ENCODE data around the gene IL32. TPM values are rescaled to one million over a fixed set of nuclear protein-coding genes. Genes with fewer than 3 reads are reported as not detected.

The IL32 gene, protein sequence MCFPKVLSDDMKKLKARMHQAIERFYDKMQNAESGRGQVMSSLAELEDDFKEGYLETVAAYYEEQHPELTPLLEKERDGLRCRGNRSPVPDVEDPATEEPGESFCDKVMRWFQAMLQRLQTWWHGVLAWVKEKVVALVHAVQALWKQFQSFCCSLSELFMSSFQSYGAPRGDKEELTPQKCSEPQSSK
- polyA plus RNA-seq (2013, experiment 1 of 2; ENCODE audit: insufficient read length), result 22.8 TPM
- polyA plus RNA-seq (2013, experiment 2 of 2; ENCODE audit: insufficient read length), result 25.4 TPM

DNA sequence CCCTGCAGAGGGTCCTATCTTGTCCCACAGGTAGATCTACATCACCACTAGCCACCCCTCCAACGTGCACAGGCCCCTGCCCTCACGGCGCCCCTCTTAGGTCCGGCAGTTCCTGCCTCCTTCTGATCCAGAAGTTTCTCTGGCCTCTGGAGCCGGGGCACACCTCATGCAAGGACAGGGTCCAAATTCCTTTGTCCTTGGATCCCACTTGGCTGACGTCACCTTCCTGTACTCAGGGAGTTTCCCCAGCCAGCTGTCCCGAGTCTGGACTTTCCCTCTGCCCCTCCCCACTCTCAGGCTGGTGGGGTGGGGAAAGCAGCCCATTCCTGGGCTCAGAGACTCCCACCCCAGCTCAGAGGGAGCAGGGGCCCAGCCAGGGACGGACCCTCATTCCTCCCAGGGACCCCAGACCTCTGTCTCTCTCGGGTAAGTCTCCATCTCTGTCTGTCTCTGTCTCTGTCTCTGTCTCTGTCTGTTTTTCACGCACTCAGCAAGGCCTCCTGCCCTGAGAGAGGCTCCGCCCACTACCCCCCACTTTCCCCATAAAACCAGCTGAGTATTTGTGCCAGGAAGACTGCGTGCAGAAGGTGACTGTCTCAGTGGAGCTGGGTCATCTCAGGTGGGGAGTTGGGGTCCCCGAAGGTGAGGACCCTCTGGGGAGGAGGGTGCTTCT lies at the start of gene IL32:
Gene IL32 (plus strand): TSS at position 572 of the 673 bp plus-strand sequence. CDS start 172 bp downstream, outside the sequence.
- peak; percentile 78 for DNase-seq

DNA sequence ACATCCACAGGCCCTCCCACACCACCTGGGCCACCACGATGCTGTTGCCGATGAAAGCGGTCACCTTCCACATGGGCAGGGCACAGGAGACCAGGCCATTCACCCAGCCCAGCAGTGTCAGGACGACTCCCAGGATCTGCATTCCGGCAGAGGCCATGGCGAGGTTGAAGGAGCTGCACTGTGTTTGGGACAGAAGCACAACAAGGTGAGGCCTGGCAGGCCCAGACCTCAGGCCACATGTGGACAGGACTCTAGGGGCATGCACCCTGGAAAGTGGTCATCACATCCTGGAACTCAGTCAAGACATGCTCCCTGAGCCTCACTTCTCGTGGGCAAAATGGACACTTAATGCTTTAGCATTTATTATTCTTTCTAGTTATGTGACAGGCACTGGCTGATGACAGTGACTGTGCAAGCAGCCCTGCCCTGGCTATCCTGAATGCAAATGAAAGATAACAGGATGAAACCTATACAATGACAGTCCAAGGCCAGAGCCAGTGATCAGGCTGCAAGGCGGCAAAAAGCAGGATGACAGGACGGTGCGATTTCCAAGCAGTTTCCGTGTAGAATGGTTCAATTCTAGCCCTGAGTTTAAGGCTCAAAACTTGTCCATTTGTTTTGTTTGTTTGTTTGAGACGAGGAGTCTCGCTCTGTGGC lies 49.4 kb upstream of the IL32 start:
- DNase-seq, result no peak

DNA sequence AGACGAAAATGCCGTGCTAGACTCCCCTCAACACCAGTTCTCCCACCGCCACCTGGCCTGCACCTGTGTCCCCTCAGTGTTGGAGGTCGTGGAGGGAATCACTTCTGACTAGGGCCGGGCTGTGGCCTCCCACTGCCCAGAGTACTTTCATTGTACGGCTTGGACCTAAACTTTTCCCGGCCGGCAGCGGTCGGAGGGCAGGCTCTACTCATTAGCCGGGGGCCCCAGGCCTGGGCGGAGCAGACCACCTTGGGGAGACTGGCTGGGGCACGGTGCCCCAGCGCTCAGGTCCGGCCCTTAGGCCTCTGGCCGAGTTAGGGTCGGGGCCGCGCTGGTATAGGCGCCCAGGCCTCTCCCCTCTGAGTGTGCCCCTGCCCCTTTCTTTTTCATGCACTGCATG lies 48.1 kb upstream of the IL32 start:
- DNase-seq, result no peak

DNA sequence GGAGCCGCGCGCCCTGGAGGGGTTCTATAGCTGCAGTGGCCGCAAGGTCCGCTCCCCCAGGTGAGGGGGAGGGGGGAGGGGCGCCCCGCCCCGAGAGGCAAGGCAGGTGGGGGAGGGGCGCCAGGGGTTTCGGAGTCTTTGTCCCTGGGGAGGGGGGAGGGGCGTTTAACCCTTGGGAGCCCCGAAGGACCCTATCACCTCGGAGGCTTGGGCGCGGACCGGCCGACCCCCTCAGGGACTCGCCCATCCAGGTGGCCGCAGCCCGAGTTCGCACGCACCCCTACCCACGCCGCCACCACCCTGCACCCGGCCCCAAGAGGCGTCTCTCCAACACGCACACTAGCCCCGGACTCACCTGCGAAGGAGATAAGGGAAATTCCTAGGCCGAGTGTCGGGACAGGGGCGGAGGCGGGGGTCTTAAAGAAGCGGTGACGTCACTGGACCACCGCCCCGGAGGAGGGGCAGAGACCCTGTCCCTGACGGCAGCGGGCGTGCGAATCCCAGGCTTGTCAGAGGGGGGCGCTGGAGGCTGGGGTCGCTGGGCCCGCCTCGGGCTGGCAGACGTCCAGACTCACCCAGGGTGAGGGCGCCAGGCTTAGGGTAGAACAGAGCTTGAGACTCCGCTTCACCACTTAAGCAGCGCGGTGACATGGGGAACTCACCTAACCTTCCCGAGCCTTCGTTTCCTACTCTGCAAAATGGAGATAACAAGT lies 47.5 kb upstream of the IL32 start, which contains the start of gene CLDN6:
Gene CLDN6 (minus strand): TSS at position 390 of the 713 bp plus-strand sequence. CDS start 2,162 bp downstream, outside the sequence.
- DNase-seq, result no peak

DNA sequence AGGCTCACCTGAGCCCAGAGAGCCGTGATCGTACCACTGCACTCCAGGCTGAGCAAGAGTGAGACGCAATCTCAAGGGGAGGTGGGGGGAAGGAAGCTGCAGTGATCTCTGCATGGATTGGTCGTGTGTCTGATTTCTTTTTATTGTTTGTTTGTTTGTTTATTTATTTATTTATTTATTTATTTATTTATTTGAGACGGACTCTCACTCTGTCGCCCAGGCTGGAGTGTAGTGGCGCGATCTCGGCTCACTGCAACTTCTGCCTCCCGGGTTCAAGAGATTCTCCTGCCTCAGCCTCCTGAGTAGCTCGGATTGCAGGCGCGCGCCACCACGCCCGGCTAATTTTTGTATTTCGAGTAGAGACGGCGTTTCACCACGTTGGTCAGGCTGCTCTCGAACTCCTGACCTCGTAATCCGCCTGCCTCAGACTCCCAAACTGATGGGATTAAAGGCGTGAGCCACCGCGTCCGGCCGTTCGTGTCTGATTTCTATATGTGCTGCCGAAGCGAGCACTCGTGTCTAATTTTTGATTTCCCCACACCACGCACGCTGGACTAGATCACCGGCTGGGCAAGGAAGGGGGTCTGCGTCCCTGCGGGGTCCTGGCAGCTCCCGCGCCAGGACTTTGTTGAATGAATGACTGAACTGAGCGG lies 45.7 kb upstream of the IL32 start:
- DNase-seq, result no peak

DNA sequence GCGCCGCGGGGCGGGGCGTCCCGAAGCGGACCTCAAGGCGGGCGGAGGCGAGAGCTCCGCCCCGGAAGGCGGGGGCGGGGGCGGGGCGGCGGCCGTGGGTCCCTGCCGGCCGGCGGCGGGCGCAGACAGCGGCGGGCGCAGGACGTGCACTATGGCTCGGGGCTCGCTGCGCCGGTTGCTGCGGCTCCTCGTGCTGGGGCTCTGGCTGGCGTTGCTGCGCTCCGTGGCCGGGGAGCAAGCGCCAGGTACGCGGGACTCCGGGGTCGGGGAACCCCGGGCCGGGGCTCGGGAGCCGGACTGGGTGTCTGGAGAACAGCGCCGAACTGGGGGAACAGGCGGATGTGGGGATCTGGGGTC lies 45.2 kb upstream of the IL32 start, which contains the start of gene TNFRSF12A:
Gene TNFRSF12A (plus strand): TSS at position 122 of the 357 bp plus-strand sequence. CDS start 30 bp downstream, at position 152.
- DNase-seq, result peak; percentile 86

DNA sequence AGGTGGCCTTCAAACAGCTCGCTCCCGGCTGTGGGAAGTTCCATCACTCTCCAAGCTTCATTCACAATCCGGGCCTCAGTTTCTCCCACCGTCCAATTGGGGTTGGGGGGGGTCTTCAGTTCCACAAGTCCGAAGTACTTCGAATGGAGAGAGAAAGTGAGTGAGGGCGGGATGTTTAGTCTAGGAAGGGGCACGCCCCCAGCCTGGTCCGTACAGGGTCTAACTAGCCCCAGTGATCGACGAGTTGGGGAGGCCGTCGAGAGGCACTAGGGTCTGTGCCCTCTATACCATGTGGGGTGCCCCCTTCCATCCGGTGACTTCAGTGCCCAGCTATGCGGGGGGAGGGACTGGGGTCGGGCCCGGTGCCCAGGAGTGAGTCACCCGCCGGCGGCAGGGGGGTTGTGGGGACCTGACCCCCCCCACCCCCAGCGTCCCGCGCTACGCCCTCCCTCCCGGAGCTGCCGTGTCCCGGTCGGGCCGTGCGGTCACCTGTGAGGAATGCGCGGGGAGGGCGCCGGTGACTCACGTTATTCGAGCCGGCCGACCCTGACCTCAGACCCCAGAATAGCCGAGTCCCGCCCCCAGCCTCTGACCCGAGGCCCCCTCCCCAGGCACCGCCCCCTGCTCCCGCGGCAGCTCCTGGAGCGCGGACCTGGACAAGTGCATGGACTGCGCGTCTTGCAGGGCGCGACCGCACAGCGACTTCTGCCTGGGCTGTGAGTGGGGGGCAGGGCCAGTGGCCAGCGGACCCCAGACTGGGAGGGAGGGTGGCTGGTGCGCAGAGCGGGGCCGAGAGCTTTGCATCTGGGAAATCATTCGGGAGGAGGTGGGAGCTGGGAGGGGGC lies 44.6 kb upstream of the IL32 start:
- DNase-seq, result peak; percentile 93

DNA sequence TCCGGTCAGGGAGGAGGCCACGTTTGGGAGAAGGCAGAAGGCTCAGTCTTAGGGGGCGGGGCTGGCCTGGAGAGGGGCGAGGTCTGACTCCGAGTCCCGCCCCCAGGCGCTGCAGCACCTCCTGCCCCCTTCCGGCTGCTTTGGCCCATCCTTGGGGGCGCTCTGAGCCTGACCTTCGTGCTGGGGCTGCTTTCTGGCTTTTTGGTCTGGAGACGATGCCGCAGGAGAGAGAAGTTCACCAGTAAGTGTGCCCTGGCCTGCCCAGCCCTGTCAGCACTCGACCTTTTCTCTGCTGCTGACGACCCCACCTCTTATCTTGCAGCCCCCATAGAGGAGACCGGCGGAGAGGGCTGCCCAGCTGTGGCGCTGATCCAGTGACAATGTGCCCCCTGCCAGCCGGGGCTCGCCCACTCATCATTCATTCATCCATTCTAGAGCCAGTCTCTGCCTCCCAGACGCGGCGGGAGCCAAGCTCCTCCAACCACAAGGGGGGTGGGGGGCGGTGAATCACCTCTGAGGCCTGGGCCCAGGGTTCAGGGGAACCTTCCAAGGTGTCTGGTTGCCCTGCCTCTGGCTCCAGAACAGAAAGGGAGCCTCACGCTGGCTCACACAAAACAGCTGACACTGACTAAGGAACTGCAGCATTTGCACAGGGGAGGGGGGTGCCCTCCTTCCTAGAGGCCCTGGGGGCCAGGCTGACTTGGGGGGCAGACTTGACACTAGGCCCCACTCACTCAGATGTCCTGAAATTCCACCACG lies 43.8 kb upstream of the IL32 start:
- DNase-seq, result peak; percentile 98

DNA sequence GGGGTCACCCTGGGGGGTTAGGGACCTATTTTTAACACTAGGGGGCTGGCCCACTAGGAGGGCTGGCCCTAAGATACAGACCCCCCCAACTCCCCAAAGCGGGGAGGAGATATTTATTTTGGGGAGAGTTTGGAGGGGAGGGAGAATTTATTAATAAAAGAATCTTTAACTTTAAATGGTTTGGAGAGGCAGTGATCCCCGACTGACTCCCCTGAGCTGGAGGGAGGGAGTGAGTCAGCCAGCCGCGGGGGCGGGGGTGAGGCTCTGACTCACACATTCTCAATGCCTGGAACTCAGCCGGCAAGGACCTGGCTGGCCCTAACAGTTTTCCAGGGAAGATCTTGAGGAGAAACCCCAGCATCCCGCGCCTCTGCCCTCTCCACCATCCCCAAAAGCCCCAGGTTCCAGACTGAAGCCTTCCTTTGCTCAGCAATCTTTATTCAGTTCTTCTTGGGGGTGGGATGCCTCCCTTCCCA lies 43.2 kb upstream of the IL32 start:
- peak; percentile 98 for DNase-seq

DNA sequence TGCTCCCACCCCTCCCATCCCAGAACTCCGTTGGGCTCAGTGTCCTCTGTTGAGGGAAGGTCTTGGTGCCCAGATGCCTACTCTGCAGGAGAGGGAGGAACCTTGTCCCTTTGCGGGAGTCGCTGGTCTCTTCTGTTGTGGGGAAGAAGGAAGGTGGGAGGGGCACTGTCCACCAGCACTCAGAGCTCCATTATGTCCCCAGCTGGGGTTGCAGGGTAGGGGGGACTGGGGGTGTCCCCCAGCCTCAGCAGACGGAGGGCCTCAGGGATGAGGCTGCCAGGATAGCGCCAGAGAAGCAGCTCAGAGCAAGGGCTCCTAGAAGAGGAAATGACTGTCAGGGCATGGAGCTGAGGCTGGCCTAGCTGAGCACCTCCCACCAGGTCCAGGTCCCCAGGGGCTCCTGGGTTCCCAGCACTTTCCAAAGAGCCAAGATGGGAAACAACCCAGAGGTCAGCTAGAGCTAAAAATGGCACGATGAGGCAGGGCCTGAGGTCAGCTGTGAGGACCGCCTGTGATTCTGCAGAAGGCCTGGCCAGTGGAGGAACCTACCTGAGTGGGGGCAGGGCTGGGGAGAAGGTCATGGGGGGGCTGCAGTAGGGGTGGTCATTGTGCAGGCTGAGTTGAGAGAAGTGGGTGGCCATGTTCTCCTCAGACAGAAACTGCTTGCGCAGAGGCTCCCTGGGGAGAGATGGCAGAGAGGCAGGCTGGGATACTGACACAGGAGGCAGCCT lies 42.6 kb upstream of the IL32 start:
- DNase-seq, result peak; percentile 50

DNA sequence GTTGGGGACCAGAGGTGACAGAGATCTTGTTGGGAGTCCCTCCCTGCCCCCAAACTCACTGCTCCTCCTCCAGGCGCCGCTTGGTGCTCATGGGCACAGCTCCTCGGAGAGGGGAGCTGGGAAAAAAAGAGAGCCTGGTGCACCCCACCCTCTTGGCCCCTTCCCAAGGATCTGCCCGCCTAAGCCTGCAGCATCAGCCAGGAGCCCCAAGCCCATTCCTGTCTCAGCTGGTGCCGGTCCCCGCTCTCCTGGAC lies 42.1 kb upstream of the IL32 start:
- peak; percentile 84 for DNase-seq

DNA sequence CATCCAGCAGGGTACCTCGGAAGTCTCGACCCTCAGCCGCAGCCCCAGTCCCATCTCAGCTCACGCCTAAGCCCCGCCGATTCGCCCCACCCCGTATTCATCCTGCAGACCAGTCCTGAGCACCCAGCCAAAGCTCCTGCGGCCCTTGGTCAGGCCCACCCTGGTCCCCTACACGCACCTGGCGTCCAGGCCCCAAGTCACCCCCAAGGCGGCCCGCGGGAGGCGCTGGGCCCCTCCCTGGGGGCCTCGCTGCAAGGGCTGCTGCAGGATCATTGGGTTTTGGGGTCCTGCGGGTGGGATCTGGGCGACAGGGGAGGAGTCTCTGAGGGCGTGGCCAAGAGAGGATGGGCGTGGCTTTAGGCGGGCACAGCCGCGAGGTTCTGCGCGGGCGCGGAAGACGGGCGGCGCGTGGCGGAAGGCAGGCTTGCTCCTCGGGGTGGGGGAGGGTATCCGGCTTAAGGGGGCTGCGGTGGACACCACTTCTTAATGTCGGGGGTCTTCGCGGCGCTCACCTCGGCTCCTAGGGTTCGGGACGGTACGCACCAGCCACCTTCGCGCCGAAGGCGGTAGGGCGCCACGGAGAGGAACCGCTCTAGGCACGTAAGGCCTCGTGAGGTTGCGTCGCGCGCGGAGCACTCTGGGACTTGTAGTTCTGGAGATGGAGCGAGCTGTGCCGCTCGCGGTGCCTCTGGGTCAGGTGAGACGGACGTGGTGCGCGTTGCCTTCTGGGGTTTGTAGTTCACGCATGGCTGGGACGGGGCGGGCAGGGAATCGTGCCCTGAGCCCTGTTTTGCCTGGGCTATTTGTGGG lies 41.6 kb upstream of the IL32 start, which contains the start of the genes HCFC1R1 and THOC6:
Gene HCFC1R1 (minus strand): TSS at position 274 of the 810 bp plus-strand sequence. CDS start 1 bp downstream, at position 273.
Gene THOC6 (plus strand): TSS at position 367 of the 810 bp plus-strand sequence. CDS start 292 bp downstream, at position 659.
- DNase-seq, result peak; percentile 98

DNA sequence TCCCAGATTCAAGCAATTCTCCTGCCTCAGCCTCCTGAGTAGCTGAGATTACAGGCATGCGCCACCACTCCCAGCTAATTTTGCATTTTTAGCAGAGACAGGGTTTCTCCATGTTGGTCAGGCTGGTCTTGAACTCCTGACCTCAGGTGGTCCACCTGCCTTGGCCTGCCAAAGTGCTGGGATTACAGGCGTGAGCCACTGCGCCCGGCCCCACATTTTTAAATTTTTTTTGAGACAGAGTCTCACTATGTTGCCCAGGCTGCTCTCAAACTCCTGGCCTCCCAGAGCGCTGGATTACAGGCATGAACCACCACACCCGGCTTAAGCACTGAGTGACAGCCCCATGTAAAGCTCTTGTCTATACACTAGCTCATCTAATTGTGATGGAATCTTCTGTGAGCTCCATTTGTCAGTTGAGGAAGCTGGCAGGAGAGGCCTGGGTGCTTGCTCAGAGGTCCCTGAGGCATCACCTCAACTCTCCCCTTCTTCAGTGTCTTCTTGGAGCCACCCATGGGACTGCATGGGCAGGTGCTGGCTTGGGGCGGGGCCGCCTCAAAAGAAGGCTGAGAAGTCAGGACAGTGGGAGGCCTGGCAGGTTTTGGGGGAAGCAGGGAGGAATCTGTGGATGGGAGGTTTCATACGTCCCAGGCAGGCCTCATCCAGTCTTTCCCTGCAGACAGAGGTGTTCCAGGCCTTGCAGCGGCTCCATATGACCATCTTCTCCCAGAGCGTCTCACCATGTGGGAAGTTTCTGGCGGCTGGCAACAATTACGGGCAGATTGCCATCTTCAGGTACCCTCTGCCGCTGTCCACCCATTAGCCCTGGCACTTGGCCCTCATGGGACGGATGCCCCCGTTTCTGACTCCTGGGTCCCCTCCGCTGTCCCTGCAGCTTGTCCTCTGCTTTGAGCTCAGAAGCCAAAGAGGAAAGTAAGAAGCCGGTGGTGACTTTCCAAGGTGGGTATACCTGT lies 40.1 kb upstream of the IL32 start:
- DNase-seq, result no peak

DNA sequence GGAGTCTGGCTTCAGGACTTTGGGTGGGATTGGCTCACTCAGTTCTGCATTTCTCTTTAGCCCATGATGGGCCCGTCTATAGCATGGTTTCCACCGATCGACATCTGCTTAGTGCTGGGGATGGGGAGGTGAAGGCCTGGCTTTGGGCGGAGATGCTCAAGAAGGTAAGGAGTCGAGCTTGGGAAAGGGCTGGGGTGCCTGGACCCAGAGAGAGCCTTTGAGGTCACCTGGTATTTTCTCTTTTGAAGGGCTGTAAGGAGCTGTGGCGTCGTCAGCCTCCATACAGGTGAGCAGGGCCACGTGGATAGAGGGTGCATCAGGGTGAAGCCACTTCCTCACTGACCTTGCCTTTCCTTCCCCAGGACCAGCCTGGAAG lies 39.4 kb upstream of the IL32 start:
- DNase-seq, result no peak

DNA sequence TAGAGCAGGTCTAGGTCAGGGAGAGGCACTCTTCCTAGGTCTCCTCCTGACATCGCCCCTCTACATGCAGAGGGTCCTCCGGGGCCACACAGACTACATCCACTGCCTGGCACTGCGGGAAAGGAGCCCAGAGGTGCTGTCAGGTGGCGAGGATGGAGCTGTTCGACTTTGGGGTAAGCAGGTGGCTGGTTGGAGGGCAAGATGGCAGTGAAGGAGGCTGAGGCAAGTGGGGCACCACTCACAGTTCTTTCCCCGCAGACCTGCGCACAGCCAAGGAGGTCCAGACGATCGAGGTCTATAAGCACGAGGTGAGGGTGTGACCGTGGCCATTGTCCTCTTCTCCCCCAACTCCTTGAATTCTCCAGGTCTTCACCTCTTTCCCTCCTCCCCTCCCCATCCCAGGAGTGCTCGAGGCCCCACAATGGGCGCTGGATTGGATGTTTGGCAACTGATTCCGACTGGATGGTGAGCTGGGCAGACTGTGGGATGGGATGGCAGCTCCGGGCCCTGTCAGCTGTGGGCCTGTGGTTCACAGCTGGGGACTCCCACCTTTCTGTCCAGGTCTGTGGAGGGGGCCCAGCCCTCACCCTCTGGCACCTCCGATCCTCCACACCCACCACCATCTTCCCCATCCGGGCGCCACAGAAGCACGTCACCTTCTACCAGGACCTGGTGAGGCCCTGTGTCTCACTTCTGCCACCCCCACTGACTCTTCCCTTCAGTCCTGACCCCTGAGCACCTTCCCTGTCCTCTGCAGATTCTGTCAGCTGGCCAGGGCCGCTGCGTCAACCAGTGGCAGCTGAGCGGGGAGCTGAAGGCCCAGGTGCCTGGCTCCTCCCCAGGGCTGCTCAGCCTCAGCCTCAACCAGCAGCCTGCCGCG lies 38.6 kb upstream of the IL32 start:
- DNase-seq, result no peak

DNA sequence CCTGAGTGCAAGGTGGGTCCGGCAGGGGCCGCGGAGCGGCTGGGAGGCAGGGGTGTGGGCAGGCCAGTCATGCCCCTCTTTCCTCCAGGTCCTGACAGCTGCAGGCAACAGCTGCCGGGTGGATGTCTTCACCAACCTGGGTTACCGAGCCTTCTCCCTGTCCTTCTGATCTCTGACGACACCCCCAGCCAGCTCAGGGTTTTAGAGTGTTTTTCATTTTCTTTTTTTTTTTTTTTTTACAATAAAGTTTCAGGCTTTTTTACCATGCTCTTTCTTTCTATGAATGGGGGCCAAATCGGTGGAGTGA lies 38.0 kb upstream of the IL32 start:
- DNase-seq, result no peak
